K562 (cell line): ENCODE measurements around the gene IL2. TPM values are rescaled to one million over a fixed set of nuclear protein-coding genes. Genes with fewer than 3 reads are reported as not detected.
A peak's percentile ranks its signal among the peaks of the same experiment; 100 is the strongest.

Experiments
- ATAC-seq: fragments of 200-7000 bp; cut with Tn5 transposase; 3 replicates; pipeline ENCODE4 v1.9.1; 2020; ENCODE audit warnings: moderate library complexity
- BruUV-seq: library from RNA; stranded (reverse); fragments of 400-500 nt; replicated peaks from 2 replicates; lab custom pipeline; 2021; lab: Mats Ljungman, UMichigan
- CTCF ChIA-PET: fragments of 300-600 bp; formaldehyde crosslinking; extraction: SDS; loops from one replicate; lab custom pipeline; 2021; ENCODE audit warnings: low intra/inter-chr PET ratio; lab: Yijun Ruan, JAX
- POLR2A ChIA-PET: fragments of 300-600, 350-650 bp; sonication (Branson Sonifier 250); formaldehyde crosslinking; extraction: SDS; loops from one replicate; lab custom pipeline; 2021; ENCODE audit warnings: antibody characterized with exemption, inconsistent platforms; lab: Yijun Ruan, JAX
- DNase-seq, 4 experiments: peaks; one replicate each; pipeline versions ENCODE4 v3.0.0 to v3.0.0-alpha.2; 2011 to 2018; ENCODE audit warnings: low spot score in 3 of 4, mixed read lengths in 3 of 4; ENCODE audit errors: extremely low read depth in 1 of 4
- FAIRE-seq: peaks from 2 replicates; lab custom pipeline; 2011; peaks lifted over from hg19 to GRCh38; lab: Jason Lieb, UNC
- H2AFZ ChIP-seq: 2 replicates; pipeline ENCODE4 v1.6.0; 2011; ENCODE audit warnings: low read depth, low read length, control low read depth, inconsistent platforms
- H3K27ac ChIP-seq: fragments of 200-600 bp; 3 replicates; pipeline ENCODE4 v1.8.0; 2011; ENCODE audit warnings: low read depth, mild to moderate bottlenecking, control low read depth, inconsistent platforms, low read length, moderate library complexity, mixed read lengths; ENCODE audit errors: extremely low read depth
- H3K27me3 ChIP-seq, 2 experiments: fragments of 300-600 bp in 1 of 2; 2 replicates in 1 of 2; 3 replicates in 1 of 2; pipeline versions ENCODE4 v1.6.0 to v1.8.0; 2011; ENCODE audit warnings: inconsistent platforms in 2 of 2, low read length in 2 of 2, mild to moderate bottlenecking in 1 of 2, mixed read lengths in 1 of 2, moderate library complexity in 1 of 2; ENCODE audit not compliant: control insufficient read depth in 2 of 2, insufficient read depth in 2 of 2
- H3K36me3 ChIP-seq: fragments of 300-600 bp; 3 replicates; pipeline ENCODE4 v1.8.0; 2011; ENCODE audit warnings: mild to moderate bottlenecking, low read length, inconsistent platforms; ENCODE audit not compliant: control insufficient read depth, insufficient read depth
- H3K4me1 ChIP-seq, 2 experiments: fragments of 200-600 bp in 1 of 2; replicated peaks in 1 of 2; 2 replicates in 1 of 2; 3 replicates in 1 of 2; pipeline versions ENCODE4 v1.5.1 to v1.8.0; 2011; ENCODE audit warnings: inconsistent platforms in 2 of 2, low read length in 2 of 2, mild to moderate bottlenecking in 1 of 2, mixed read lengths in 1 of 2, moderate library complexity in 1 of 2; ENCODE audit not compliant: control insufficient read depth in 2 of 2, insufficient read depth in 2 of 2
- H3K4me2 ChIP-seq: 2 replicates; pipeline ENCODE4 v1.6.1; 2011; ENCODE audit warnings: low read length, control low read depth, inconsistent platforms, mixed read lengths; ENCODE audit not compliant: insufficient read depth
- H3K4me3 ChIP-seq: fragments of 200-600 bp; sonication (generic), shearing (Covaris generic); 2 replicates; pipeline ENCODE4 v1.5.1; 2016; ENCODE audit warnings: control low read depth, inconsistent platforms
- H3K79me2 ChIP-seq: fragments of 200-600 bp; 3 replicates; pipeline ENCODE4 v1.8.0; 2011; ENCODE audit warnings: low read length, inconsistent platforms; ENCODE audit not compliant: control insufficient read depth, insufficient read depth
- H3K9ac ChIP-seq, 2 experiments: 2 replicates each; pipeline versions ENCODE4 v1.6.0 to v1.6.1; 2011; ENCODE audit warnings: low read depth in 2 of 2, low read length in 2 of 2, control low read depth in 1 of 2, inconsistent platforms in 1 of 2, mild to moderate bottlenecking in 1 of 2, mixed read lengths in 1 of 2; ENCODE audit not compliant: insufficient read depth in 1 of 2
- H3K9me1 ChIP-seq: one replicate; pipeline ENCODE4 v1.6.0; 2011; ENCODE audit warnings: inconsistent platforms, mild to moderate bottlenecking, low read length, moderate library complexity; ENCODE audit not compliant: control insufficient read depth, insufficient read depth
- H3K9me3 ChIP-seq: replicated peaks from 2 replicates; pipeline ENCODE4 v1.5.1; 2011; ENCODE audit warnings: low read depth, low read length, inconsistent platforms; ENCODE audit not compliant: control insufficient read depth, insufficient read depth
- H4K20me1 ChIP-seq: replicated peaks from 2 replicates; pipeline ENCODE4 v1.6.1; 2011; ENCODE audit warnings: low read length, inconsistent platforms, mixed read lengths; ENCODE audit not compliant: control insufficient read depth, insufficient read depth
- CBX1 ChIP-seq: sonication (generic); IDR thresholded peaks from 2 replicates; pipeline ENCODE4 v1.6.1; 2016; ENCODE audit warnings: antibody characterized with exemption, low read depth, mild to moderate bottlenecking
- CBX3 ChIP-seq, 2 experiments: IDR thresholded peaks; 1 replicate in 1 of 2; 2 replicates in 1 of 2; pipeline ENCODE4 v1.6.1; 2012; ENCODE audit warnings: inconsistent platforms in 2 of 2, low read length in 2 of 2, borderline replicate concordance in 1 of 2, control low read depth in 1 of 2
- CBX5 ChIP-seq: IDR thresholded peaks from 2 replicates; pipeline ENCODE4 v1.6.1; 2014; ENCODE audit warnings: low read depth, borderline replicate concordance
- CCAR2 ChIP-seq: fragments of 200-400 bp; formaldehyde crosslinking; IDR thresholded peaks from 2 replicates; pipeline ENCODE4 v1.6.1; 2017; ENCODE audit warnings: mild to moderate bottlenecking, low read depth, low read length
- MAZ ChIP-seq, 2 experiments: fragments of 450-650 bp in 1 of 2; sonication (generic) in 1 of 2; formaldehyde crosslinking; IDR thresholded peaks in 1 of 2; conservative IDR thresholded peaks in 1 of 2; 2 replicates each; pipeline versions ENCODE4 v1.4.0 to v1.5.0; 2020; ENCODE audit warnings: mild to moderate bottlenecking in 1 of 2, missing genetic modification reagents in 1 of 2
- TRIM28 ChIP-seq: fragments of 450-650 bp; IDR thresholded peaks from 2 replicates; pipeline ENCODE4 v1.6.1; 2017
- ZEB2 ChIP-seq: fragments of 450-650 bp; IDR thresholded peaks from 2 replicates; pipeline ENCODE4 v1.6.1; 2016
- ZNF280A ChIP-seq: fragments of 450-650 bp; IDR thresholded peaks from 2 replicates; pipeline ENCODE4 v1.6.1; 2018; ENCODE audit warnings: mild to moderate bottlenecking, low read depth; ENCODE audit not compliant: partially characterized antibody
- in situ Hi-C: fragments of 300-500 bp; cut with MboI; formaldehyde crosslinking; loops from 4 replicates; pipeline ENCODE4 v1.15.0; 2018; ENCODE audit warnings: inconsistent platforms, mixed read lengths
- intact Hi-C: fragments of 100-400 bp; cut with micrococcal nuclease; formaldehyde crosslinking; loops from 2 replicates; pipeline ENCODE4 v1.14.2; 2022
- polyA plus RNA-seq, 8 experiments: library from polyadenylated mRNA; depleted of rRNA in 4 of 8; stranded (reverse) in 5 of 8; unstranded in 3 of 8; fragments of >200 nt; fragmentation: Nextera tagmentation in 2 of 8; fragmentation: Illumina TruSeq in 1 of 8; extraction: Ambion mirVana in 2 of 8; extraction: Trizol in 1 of 8; gene quantifications; 2 replicates each; pipeline versions ENCODE4 v1.2.1 to v1.2.3, GENCODE V29; 2011 to 2014; ENCODE audit warnings: inconsistent platforms in 1 of 8, missing spikeins in 1 of 8
- total RNA-seq, 7 experiments: library from RNA; depleted of rRNA in 6 of 7; stranded (reverse); fragments of >200 nt in 6 of 7; fragmentation: Illumina TruSeq in 2 of 7; extraction: Trizol in 2 of 7; gene quantifications; 2 replicates each; pipeline versions ENCODE4 v1.2.1 to v1.2.3, GENCODE V29; 2011 to 2021; ENCODE audit warnings: low replicate concordance in 1 of 7

The IL2 gene
- total and polyA plus RNA-seq, 9 of the 15 experiments (the other 6 are each of a cell fraction or from before 2014, with no cell fraction given), result 0.11 to 0.89 TPM; not detected in 7

GRCh38 chr4:122489061-122489460, 32.5 kb upstream of the IL2 start:
- intact Hi-C loops (no loop called here), in situ Hi-C loops (no loop called here)
- no peak overlapping the region for H3K9ac ChIP-seq
- H3K4me2 ChIP-seq, result no peak overlapping the region
- DNase-seq, result no peak
- no peaks in the 10 kb centered on the region for H4K20me1 ChIP-seq
- no peak overlapping the region for H2AFZ ChIP-seq
- H3K36me3 ChIP-seq, result no peaks in the 10 kb centered on the region
- no peak for FAIRE-seq
- ChIA-PET POLR2A (no interaction called here), CTCF (no interaction called here)
- TF ChIP-seq CCAR2 (no peak), ZEB2 (peak; percentile 68; the same call in 1 of the 2 replicates), MAZ (CRISPR knock-in tag; conservative IDR thresholded peaks at IDR 0.05 in 1 of 2, IDR thresholded peaks at IDR 0.05 in 1 of 2) (no peak), CBX5 (peak; percentile 92), CBX3 (IDR thresholded peaks at IDR 0.05; ENCODE audit: borderline replicate concordance in 1 of 2, low read length in 2 of 2) (peak in 1 of 2 experiments; percentile 98; a peak in 2 of 3 replicates), CBX1 (peak; percentile 52; the same call in 1 of the 2 replicates), TRIM28 (peak; percentile 77; the same call in 1 of the 2 replicates), ZNF280A (peak; percentile 85)
- no peak for ATAC-seq
- H3K27me3 ChIP-seq, result no peaks in the 10 kb centered on the region
- BruUV-seq, result no TSS peak
- H3K79me2 ChIP-seq, result no peaks in the 10 kb centered on the region
- no peak overlapping the region for H3K27ac ChIP-seq
- no peaks in the 10 kb centered on the region for H3K4me1 ChIP-seq
- H3K9me1 ChIP-seq, result no peaks in the 10 kb centered on the region
- H3K4me3 ChIP-seq, result no peak overlapping the region
- peaks cover 8% of the 10 kb centered on the region for H3K9me3 ChIP-seq
